ENCODE data around the gene PRSS58. TPM values are rescaled to one million over a fixed set of nuclear protein-coding genes. Genes with fewer than 3 reads are reported as not detected.

Gene PRSS58
- total RNA-seq, 2 donors from 2014 or later, result not detected

DNA sequence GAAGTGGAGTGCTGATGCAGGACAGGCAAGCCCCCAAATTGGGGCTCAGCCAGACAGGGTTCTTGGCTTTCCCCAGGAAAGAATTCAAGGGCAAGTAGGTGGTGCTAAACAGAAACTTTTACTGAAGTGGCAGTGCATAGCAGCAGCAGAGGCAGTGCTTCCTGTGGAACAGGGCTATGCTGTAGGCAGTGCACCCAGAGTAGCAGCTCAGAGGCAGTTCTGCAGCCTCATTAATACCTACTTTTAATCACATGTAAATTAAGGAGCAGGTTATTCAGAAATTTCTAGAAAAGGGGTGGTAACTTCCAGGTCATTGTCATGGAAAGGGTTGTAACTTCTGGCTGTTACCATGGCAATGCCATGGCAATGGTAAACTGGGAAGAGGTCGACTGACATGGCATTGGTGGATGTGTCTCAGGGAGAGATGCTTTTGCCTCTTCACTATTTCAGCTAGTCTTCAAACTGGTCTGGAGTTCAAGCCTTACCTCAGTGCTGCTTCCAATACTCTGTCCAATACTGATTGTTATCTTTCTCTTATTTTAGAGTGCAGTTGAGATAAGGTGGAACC lies 29.2 kb downstream of the PRSS58 start:
- TF ChIP-seq, protein P1, sequence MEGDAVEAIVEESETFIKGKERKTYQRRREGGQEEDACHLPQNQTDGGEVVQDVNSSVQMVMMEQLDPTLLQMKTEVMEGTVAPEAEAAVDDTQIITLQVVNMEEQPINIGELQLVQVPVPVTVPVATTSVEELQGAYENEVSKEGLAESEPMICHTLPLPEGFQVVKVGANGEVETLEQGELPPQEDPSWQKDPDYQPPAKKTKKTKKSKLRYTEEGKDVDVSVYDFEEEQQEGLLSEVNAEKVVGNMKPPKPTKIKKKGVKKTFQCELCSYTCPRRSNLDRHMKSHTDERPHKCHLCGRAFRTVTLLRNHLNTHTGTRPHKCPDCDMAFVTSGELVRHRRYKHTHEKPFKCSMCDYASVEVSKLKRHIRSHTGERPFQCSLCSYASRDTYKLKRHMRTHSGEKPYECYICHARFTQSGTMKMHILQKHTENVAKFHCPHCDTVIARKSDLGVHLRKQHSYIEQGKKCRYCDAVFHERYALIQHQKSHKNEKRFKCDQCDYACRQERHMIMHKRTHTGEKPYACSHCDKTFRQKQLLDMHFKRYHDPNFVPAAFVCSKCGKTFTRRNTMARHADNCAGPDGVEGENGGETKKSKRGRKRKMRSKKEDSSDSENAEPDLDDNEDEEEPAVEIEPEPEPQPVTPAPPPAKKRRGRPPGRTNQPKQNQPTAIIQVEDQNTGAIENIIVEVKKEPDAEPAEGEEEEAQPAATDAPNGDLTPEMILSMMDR (IDR thresholded peaks at IDR 0.05), result no peak
- TF ChIP-seq POLR2A (IDR thresholded peaks at IDR 0.05), result no peak
- Histone ChIP-seq H3K4me1 (no peaks in the 10 kb centered on the region), H3K27ac (no peak overlapping the region), H3K27me3 (no peaks in the 10 kb centered on the region), H3K4me3 (no peak overlapping the region), H3K9me3 (no peaks in the 10 kb centered on the region), H3K36me3 (replicated peaks in 1 of 2; ENCODE audit: insufficient read depth in 1 of 2, low read depth in 2 of 2) (no peaks in the 10 kb centered on the region)
- intact Hi-C loops (cut with DNase I), result no loop called here
- DNase-seq, result no peak
- WGBS, 2 donors, result 30 to 65% methylated on average over 1 of the region's 1 CpG
- no peak for ATAC-seq

Small RNA genes lying within 50 kb of the gene (small RNA-seq; reads per million reads assigned to genes)
- not detected for gene TRBV1

Other genes starting within 250 kb of the PRSS58 start
- gene MGAM2, start 146.3 kb downstream of the PRSS58 start, total RNA-seq, result 10 to 100 TPM in 1 of 2 donors, 1 to 10 TPM in 1; 9.3 to 10.9 TPM